Astrocyte (in vitro differentiated cells and primary cell): ENCODE data around the gene DCAF6. TPM values are rescaled to one million over a fixed set of nuclear protein-coding genes. Genes with fewer than 3 reads are reported as not detected.

Experiments used
- DNase-seq: peaks from one replicate; pipeline ENCODE4 v3.0.0-alpha.2; 2010; ENCODE audit warnings: low read depth
- FAIRE-seq: peaks from 2 replicates; lab custom pipeline; 2011; peaks lifted over from hg19 to GRCh38; lab: Jason Lieb, UNC
- H2AFZ ChIP-seq: 2 replicates; pipeline ENCODE4 v1.6.0; 2012; ENCODE audit warnings: low read depth, low read length, inconsistent platforms
- H3K27ac ChIP-seq: 2 replicates; pipeline ENCODE4 v1.5.1; 2011; ENCODE audit warnings: low read depth, low read length, inconsistent platforms
- H3K27me3 ChIP-seq: 2 replicates; pipeline ENCODE4 v1.6.0; 2011; ENCODE audit warnings: low read length, inconsistent platforms; ENCODE audit not compliant: insufficient read depth
- H3K36me3 ChIP-seq: 2 replicates; pipeline ENCODE4 v1.5.1; 2011; ENCODE audit warnings: low read length, inconsistent platforms; ENCODE audit not compliant: insufficient read depth
- H3K4me1 ChIP-seq: 2 replicates; pipeline ENCODE4 v1.5.1; 2011; ENCODE audit warnings: low read length, inconsistent platforms; ENCODE audit not compliant: insufficient read depth
- H3K4me2 ChIP-seq: 2 replicates; pipeline ENCODE4 v1.6.0; 2012; ENCODE audit warnings: low read length, inconsistent platforms
- H3K4me3 ChIP-seq: 2 replicates; pipeline ENCODE4 v1.5.1; 2011; ENCODE audit warnings: low read depth, mild to moderate bottlenecking, low read length, inconsistent platforms; ENCODE audit not compliant: insufficient read depth
- H3K79me2 ChIP-seq: 2 replicates; pipeline ENCODE4 v1.6.0; 2012; ENCODE audit warnings: mild to moderate bottlenecking, low read length, inconsistent platforms; ENCODE audit not compliant: insufficient read depth
- H3K9ac ChIP-seq: 2 replicates; pipeline ENCODE4 v1.6.0; 2012; ENCODE audit warnings: mild to moderate bottlenecking, low read length, inconsistent platforms
- H3K9me3 ChIP-seq: 2 replicates; pipeline ENCODE4 v1.5.1; 2012; ENCODE audit warnings: low read depth, mild to moderate bottlenecking, low read length, inconsistent platforms; ENCODE audit not compliant: insufficient read depth
- H4K20me1 ChIP-seq: 2 replicates; pipeline ENCODE4 v1.6.0; 2012; ENCODE audit warnings: low read length, inconsistent platforms; ENCODE audit not compliant: insufficient read depth
- H3K27ac Mint-ChIP-seq: one replicate; pipeline ENCODE4 v1.8.0; 2021; ENCODE audit warnings: mild to moderate bottlenecking, mixed read lengths; ENCODE audit not compliant: unreplicated experiment
- H3K27me3 Mint-ChIP-seq: one replicate; pipeline ENCODE4 v1.8.0; 2021; ENCODE audit warnings: low read depth, mixed read lengths; ENCODE audit not compliant: unreplicated experiment
- H3K36me3 Mint-ChIP-seq: one replicate; pipeline ENCODE4 v1.8.0; 2021; ENCODE audit warnings: low read depth, mixed read lengths; ENCODE audit not compliant: unreplicated experiment
- H3K4me1 Mint-ChIP-seq: one replicate; pipeline ENCODE4 v1.8.0; 2021; ENCODE audit warnings: low read depth, mixed read lengths; ENCODE audit not compliant: unreplicated experiment
- H3K4me3 Mint-ChIP-seq: one replicate; pipeline ENCODE4 v1.8.0; 2021; ENCODE audit warnings: mild to moderate bottlenecking, moderate library complexity, mixed read lengths; ENCODE audit not compliant: unreplicated experiment
- H3K9me3 Mint-ChIP-seq: one replicate; pipeline ENCODE4 v1.8.0; 2021; ENCODE audit warnings: mild to moderate bottlenecking, mixed read lengths; ENCODE audit not compliant: unreplicated experiment
- CTCF ChIP-seq: IDR thresholded peaks from 2 replicates; pipeline ENCODE4 v1.5.1; 2011; ENCODE audit warnings: low read depth, mild to moderate bottlenecking, inconsistent platforms, low read length, moderate library complexity; ENCODE audit not compliant: insufficient read depth
- EZH2 ChIP-seq: IDR thresholded peaks from 2 replicates; pipeline ENCODE4 v1.6.1; 2012; ENCODE audit warnings: mild to moderate bottlenecking, low read length, inconsistent platforms; ENCODE audit not compliant: insufficient read depth
- total RNA-seq: library from RNA; stranded (reverse); gene quantifications from 2 replicates; pipeline ENCODE4 v1.2.1, GENCODE V29; 2021

The DCAF6 gene
- total RNA-seq, 1 donor from 2014 or later, result 57.4 TPM

GRCh38 chr1:168091063-168091462 is 154.6 kb downstream of the DCAF6 start:
- Histone ChIP-seq H3K4me3 (no peak overlapping the region), H4K20me1 (no peaks in the 10 kb centered on the region), H2AFZ (no peak overlapping the region), H3K9ac (no peak overlapping the region), H3K36me3 (no peaks in the 10 kb centered on the region), H3K4me1 (no peaks in the 10 kb centered on the region), H3K27ac (no peak overlapping the region), H3K27me3 (no peaks in the 10 kb centered on the region), H3K4me2 (no peak overlapping the region), H3K9me3 (no peaks in the 10 kb centered on the region), H3K79me2 (no peaks in the 10 kb centered on the region)
- TF ChIP-seq CTCF, result no peak
- TF ChIP-seq EZH2, result no peak
- DNase-seq (no peak), FAIRE-seq (no peak)
- no peaks in the 10 kb centered on the region for H3K9me3 Mint-ChIP-seq
- H3K4me3 Mint-ChIP-seq, result no peak overlapping the region
- H3K27me3 Mint-ChIP-seq, result no peaks in the 10 kb centered on the region
- H3K27ac Mint-ChIP-seq, result no peak overlapping the region
- H3K36me3 Mint-ChIP-seq, result peaks cover 19% of the 10 kb centered on the region
- H3K4me1 Mint-ChIP-seq, result peaks cover 3% of the 10 kb centered on the region

GRCh38 chr1:168091720-168092550 is 155.5 kb downstream of the DCAF6 start:
- peaks cover 3% of the 10 kb centered on the region for H3K4me1 Mint-ChIP-seq
- no peak overlapping the region for H3K4me3 ChIP-seq
- H4K20me1 ChIP-seq, result no peaks in the 10 kb centered on the region
- no peak overlapping the region for H3K27ac Mint-ChIP-seq
- no peak overlapping the region for H3K27ac ChIP-seq
- H3K36me3 ChIP-seq, result no peaks in the 10 kb centered on the region
- H3K4me3 Mint-ChIP-seq, result no peak overlapping the region
- no peak for TF ChIP-seq EZH2
- no peak for TF ChIP-seq CTCF
- no peak overlapping the region for H3K4me2 ChIP-seq
- DNase-seq (no peak), FAIRE-seq (no peak)
- H3K9me3 ChIP-seq, result no peaks in the 10 kb centered on the region
- H3K27me3 ChIP-seq, result no peaks in the 10 kb centered on the region
- H3K79me2 ChIP-seq, result no peaks in the 10 kb centered on the region
- no peaks in the 10 kb centered on the region for H3K4me1 ChIP-seq
- H2AFZ ChIP-seq, result no peak overlapping the region
- no peak overlapping the region for H3K9ac ChIP-seq
- no peaks in the 10 kb centered on the region for H3K27me3 Mint-ChIP-seq
- no peaks in the 10 kb centered on the region for H3K9me3 Mint-ChIP-seq
- peaks cover 21% of the 10 kb centered on the region for H3K36me3 Mint-ChIP-seq
